Rectal smooth muscle tissue (tissue), 1 donor: ENCODE measurements around the gene EFTUD2.

Experiments
- H3K27ac ChIP-seq: one replicate; pipeline ENCODE4 v1.7.0; 2013; ENCODE audit warnings: low read depth, low read length, inconsistent platforms
- H3K27me3 ChIP-seq: one replicate; pipeline ENCODE4 v1.7.0; 2013; ENCODE audit warnings: low read length; ENCODE audit not compliant: control insufficient read depth, insufficient read depth
- H3K36me3 ChIP-seq: one replicate; pipeline ENCODE4 v1.7.0; 2013; ENCODE audit warnings: low read length; ENCODE audit not compliant: control insufficient read depth, insufficient read depth
- H3K4me1 ChIP-seq: one replicate; pipeline ENCODE4 v1.7.0; 2013; ENCODE audit warnings: low read length; ENCODE audit not compliant: control insufficient read depth, insufficient read depth
- H3K4me3 ChIP-seq: one replicate; pipeline ENCODE4 v1.7.0; 2013; ENCODE audit warnings: low read length
- H3K9ac ChIP-seq: one replicate; pipeline ENCODE4 v1.7.0; 2013; ENCODE audit warnings: low read length

The EFTUD2 gene

DNA sequence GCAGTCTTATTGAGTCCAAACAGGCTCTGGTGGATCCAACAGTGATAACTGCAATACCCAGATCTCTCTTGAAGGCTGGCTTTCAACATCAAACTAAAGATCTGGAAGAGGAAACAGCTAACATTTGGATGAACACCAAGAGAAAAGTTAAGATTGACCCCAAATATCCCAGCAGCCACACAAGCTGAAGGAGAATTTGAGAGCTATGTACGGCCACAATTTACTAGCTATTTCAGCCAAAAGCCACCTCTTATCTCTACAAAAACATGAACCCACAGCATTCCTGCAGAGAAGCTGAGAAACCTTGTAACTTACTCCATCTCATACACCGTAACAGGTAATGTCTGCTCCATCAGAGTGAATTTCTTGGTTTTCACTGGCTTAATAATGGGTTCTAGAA, 14.3 kb downstream of the EFTUD2 start:
- no peak overlapping the region for H3K9ac ChIP-seq
- no peaks in the 10 kb centered on the region for H3K27me3 ChIP-seq
- peaks cover 25% of the 10 kb centered on the region for H3K36me3 ChIP-seq
- H3K4me1 ChIP-seq = no peaks in the 10 kb centered on the region
- no peak overlapping the region for H3K4me3 ChIP-seq
- H3K27ac ChIP-seq = no peak overlapping the region

DNA sequence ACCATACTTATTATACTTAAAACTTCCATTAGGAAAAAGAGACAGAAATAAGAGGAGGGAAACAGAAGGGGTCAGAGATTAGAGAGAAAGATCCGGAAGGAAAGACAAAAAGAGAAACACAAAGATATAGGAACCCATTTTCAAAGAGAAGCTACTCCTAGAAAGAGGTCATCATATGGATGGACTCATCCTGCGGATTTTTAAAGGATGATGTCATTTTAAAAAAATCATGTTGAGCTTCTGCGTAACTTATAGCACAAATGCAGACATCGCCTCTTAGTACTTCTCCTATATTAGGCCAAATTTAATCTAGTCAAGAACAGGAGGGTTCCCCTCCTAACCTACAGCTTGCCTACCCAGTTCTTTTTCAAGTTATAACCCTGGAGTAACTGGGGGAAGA, 18.1 kb downstream of the EFTUD2 start:
- no peak overlapping the region for H3K9ac ChIP-seq
- no peak overlapping the region for H3K4me3 ChIP-seq
- H3K36me3 ChIP-seq = peaks cover 34% of the 10 kb centered on the region
- no peaks in the 10 kb centered on the region for H3K4me1 ChIP-seq
- H3K27ac ChIP-seq = no peak overlapping the region
- H3K27me3 ChIP-seq = no peaks in the 10 kb centered on the region

DNA sequence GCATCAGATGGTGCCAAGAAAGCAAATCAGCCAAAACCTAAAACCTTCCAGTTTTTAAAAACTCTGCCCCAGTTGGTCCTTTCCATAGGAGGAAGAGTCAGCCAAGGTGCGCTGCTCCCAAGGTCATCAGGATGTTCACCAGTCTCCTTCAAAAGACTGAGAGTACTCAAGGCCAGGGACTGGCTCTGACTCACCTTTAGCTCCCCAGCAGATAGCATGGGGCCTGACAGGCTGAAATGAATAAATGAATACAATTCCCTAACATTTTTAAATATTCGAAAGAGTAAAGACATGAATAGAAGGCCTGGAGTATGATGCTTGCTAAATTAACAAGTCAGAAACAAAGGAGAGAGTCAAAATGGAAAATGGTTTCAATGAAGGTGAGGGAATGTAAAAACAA, 19.2 kb downstream of the EFTUD2 start:
- no peak overlapping the region for H3K9ac ChIP-seq
- H3K4me3 ChIP-seq = no peak overlapping the region
- no peaks in the 10 kb centered on the region for H3K4me1 ChIP-seq
- no peak overlapping the region for H3K27ac ChIP-seq
- H3K36me3 ChIP-seq = peaks cover 40% of the 10 kb centered on the region
- H3K27me3 ChIP-seq = no peaks in the 10 kb centered on the region

DNA sequence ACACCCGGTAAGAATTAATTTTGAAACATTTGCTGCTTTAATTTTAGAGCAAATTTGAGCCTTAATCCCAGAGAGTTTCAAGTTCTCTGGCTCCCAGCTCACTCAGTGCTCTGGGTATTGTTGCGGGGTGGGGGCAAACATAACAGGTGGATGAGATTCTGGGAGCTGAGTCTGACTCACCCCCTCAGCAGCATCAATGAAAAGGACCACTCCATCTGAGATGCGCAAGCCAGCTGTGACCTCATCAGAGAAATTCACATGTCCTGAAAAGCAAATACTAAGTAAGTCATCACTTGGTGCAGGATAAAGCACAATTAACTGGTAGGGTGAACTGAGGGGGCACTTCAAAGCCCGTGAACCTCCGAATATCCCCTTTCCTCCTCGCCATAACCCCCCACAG, 19.9 kb downstream of the EFTUD2 start:
- Histone ChIP-seq H3K9ac (no peak overlapping the region), H3K4me3 (no peak overlapping the region), H3K27me3 (no peaks in the 10 kb centered on the region), H3K27ac (no peak overlapping the region), H3K36me3 (peaks cover 34% of the 10 kb centered on the region), H3K4me1 (no peaks in the 10 kb centered on the region)

DNA sequence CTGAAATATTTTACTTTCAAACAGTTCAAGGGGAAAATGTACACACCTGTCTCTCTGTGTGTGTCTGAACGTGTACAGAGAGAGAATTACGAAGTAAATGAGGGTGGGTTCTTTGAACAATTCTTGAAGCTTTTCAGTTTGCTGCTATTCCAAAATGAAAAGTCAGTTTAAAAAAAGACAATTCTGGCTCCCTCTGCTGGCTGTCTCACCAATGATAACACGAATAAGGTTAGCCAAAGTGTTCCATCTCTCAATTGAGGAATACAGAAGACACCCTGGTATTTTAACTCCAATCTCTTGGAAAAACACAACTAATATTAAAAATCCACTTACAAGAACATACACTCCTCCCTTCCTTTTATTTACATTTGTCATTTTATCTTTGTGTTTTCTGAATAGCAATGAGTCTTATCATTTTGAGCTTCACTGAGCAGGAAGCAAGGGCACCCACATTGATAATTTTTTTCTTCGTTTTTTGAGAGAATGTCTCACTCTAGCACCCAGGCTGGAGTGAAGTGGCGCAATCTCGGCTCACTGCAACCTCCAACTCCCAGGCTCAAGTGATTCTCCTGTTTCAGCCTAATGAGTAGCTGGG, 20.5 kb downstream of the EFTUD2 start:
- H3K9ac ChIP-seq = no peak overlapping the region
- peaks cover 37% of the 10 kb centered on the region for H3K36me3 ChIP-seq
- H3K4me1 ChIP-seq = no peaks in the 10 kb centered on the region
- no peak overlapping the region for H3K27ac ChIP-seq
- no peaks in the 10 kb centered on the region for H3K27me3 ChIP-seq
- no peak overlapping the region for H3K4me3 ChIP-seq

DNA sequence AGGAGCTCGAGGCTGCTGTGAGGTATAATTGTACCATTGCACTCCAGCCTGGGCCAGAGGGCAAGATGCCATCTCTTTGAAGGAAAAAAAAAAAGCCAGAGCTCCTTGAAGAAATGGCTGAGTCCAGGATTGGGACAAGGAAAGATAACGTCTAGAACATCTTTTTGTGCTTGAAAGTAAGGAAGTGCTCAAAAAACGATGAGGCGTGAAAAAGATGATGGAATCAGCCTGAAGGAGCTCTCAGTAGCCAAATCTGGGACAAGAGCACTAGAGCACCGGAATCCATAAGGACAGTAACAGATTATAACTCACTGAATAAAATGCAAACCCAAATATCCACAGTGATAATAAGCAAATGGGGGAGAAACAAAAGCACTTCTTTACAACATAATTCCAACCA, 22.1 kb downstream of the EFTUD2 start:
- H3K9ac ChIP-seq = no peak overlapping the region
- H3K27ac ChIP-seq = peak overlapping the region; percentile 8
- peaks cover 30% of the 10 kb centered on the region for H3K36me3 ChIP-seq
- H3K4me1 ChIP-seq = peaks cover 8% of the 10 kb centered on the region
- H3K4me3 ChIP-seq = no peak overlapping the region
- no peaks in the 10 kb centered on the region for H3K27me3 ChIP-seq

DNA sequence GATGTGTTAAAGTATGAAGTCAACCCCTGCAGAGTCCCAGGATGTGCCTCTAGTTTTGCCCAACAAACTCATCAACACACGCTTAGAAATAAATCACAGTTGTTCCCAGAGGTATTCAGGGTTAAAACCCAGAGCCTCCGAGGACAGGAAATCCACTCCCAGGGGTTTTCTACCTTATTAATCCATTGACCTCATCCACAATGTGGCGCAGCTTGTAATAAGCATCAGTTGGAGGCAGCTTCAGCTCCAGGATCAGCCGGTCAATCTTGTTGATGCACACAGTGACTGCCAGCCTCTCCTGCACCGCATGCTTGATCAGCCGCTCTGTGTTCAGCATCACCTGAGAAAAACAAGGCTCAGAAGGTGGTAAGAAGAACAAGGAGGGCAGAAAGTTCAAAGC, 23.5 kb downstream of the EFTUD2 start:
- Histone ChIP-seq H3K36me3 (peaks cover 30% of the 10 kb centered on the region), H3K4me1 (peaks cover 13% of the 10 kb centered on the region), H3K27ac (no peak overlapping the region), H3K9ac (no peak overlapping the region), H3K4me3 (no peak overlapping the region), H3K27me3 (no peaks in the 10 kb centered on the region)

DNA sequence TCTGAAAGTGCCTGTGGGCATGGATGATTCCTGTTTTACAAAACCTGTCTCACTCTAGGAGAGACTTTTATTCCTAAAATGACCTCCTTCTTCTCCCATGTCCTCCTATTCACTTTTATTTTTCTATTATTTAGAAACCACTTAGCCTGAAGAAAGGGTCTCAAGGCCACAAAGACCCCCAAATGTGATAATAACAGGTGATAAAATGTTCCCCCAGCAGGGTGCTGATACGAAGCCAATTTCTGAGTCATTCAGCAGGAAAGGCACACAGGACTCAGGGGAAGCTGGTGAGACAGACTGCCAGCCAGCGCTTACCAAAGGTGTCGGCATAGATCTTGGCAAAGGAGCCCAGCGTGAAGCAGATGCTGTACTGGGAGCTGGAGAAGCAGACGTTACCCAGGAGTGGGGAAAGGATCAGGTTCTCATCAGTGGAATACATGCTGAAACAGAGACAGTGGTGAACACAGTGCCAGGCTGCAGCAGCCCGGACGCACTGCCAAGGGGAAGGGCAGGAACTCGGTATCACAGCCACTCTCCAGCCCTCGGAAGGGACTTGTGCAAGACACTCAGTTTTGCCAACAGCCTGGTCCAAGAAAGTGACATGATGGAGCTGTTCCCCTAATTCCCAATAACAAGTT, 27.0 kb downstream of the EFTUD2 start:
- peaks cover 28% of the 10 kb centered on the region for H3K4me1 ChIP-seq
- no peaks in the 10 kb centered on the region for H3K27me3 ChIP-seq
- no peak overlapping the region for H3K4me3 ChIP-seq
- peaks cover 29% of the 10 kb centered on the region for H3K36me3 ChIP-seq
- no peak overlapping the region for H3K9ac ChIP-seq
- H3K27ac ChIP-seq = peak overlapping the region; percentile 82

DNA sequence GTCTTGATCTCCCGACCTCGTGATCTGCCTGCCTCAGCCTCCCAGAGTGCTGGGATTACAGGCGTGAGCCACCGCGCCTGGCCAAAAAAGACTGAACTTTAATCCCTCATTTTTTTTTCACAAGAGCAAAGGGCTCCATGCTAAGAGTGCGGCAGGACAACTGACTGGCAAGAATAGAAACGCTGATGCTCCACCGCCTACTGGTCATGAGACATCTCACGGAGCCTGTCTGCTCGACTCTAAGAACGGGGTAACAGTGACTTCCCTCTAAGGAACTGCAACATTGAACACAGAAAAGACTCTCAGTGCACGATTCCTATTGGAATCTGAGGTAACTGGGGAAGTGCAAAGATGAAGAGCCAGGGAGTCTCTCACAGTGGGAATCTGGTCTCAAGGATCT, 27.7 kb downstream of the EFTUD2 start:
- peaks cover 28% of the 10 kb centered on the region for H3K4me1 ChIP-seq
- H3K27me3 ChIP-seq = no peaks in the 10 kb centered on the region
- H3K27ac ChIP-seq = peak overlapping the region; percentile 82
- no peak overlapping the region for H3K9ac ChIP-seq
- H3K4me3 ChIP-seq = no peak overlapping the region
- peaks cover 29% of the 10 kb centered on the region for H3K36me3 ChIP-seq

DNA sequence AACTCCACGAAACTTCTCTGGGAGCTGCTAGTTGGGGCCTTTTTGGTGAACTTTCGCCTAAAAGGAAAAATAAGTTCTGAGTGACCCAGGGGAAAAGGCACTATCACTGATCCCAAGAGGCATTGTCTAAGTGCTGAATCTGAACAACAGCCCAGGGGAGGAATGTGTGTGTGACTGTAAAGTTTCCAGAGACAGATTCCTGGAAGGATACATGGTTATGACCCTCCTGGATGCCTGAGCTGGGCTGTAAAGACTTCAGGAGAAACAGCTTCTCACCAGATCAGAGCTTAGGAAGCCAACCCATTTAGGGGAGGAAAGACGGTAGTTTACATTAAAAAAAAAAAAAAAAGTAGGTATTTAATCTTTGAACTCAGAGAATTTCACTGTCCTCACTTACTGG, 31.4 kb downstream of the EFTUD2 start:
- no peak overlapping the region for H3K4me3 ChIP-seq
- H3K27ac ChIP-seq = peak overlapping the region; percentile 90
- no peaks in the 10 kb centered on the region for H3K27me3 ChIP-seq
- peaks cover 42% of the 10 kb centered on the region for H3K4me1 ChIP-seq
- peaks cover 30% of the 10 kb centered on the region for H3K36me3 ChIP-seq
- no peak overlapping the region for H3K9ac ChIP-seq

DNA sequence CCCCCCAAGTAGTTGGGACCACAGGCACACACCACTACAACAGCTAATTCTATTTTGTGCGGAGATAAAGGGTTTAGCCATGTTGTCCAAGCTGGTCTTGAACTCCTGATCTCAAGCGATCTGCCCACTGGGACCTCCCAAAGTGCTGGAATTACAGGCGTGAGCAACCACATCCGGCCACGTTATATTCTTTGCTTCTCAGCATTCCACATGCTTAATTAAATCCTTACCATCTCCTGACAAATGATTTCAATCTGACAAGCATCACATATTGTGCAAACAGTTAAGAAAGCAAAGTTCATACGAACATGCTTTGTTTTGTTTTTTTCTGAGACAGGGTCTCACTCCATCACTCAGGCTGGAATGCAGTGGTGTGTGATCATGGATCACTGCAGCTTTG, 33.3 kb downstream of the EFTUD2 start:
- Histone ChIP-seq H3K27ac (peak overlapping the region; percentile 79), H3K27me3 (no peaks in the 10 kb centered on the region), H3K4me3 (no peak overlapping the region), H3K36me3 (peaks cover 31% of the 10 kb centered on the region), H3K9ac (no peak overlapping the region), H3K4me1 (peaks cover 31% of the 10 kb centered on the region)

DNA sequence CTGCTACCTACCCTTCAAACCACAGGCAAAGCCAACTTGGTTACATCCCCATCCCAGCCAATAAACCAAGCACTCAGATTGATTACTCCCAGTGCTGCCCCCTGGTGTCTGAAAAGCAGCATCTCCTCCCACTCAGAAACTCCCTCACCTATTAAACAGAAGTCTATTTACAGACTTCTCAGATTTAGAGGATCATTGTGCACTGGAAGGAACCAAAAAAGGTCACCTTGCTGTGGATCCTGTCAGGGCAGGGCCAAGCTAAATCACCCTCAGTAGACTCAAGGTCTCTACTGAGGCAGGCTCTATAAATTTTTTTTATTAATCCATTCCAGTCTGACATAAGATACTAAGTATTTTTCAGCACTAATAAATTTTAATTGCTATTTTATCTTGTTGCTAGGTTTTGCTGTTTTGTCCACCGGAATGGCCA, 34.0 kb downstream of the EFTUD2 start:
- Histone ChIP-seq H3K27ac (peak overlapping the region; percentile 79), H3K4me3 (no peak overlapping the region), H3K9ac (no peak overlapping the region), H3K36me3 (peaks cover 31% of the 10 kb centered on the region), H3K4me1 (peaks cover 31% of the 10 kb centered on the region), H3K27me3 (no peaks in the 10 kb centered on the region)

DNA sequence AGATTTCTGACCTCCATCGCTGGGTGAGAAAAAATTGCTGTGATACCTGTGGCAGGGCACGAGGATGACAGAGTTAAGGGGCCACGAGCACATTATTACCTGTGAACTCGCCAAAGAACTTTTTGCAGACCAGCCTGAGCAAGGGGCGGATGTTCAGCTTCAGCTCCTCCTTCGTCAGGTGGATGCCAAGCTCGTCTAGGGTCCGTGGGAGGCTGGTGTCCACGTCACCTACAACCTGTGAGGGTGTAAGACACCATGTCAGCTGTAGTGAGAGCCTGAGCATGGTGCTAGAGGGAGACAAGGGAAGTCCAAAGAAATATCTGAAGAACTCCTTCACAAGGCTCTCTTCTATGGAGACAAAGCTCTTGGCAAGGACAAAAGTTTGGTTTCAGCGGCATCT, 34.4 kb downstream of the EFTUD2 start:
- H3K4me3 ChIP-seq = no peak overlapping the region
- peaks cover 31% of the 10 kb centered on the region for H3K4me1 ChIP-seq
- no peak overlapping the region for H3K9ac ChIP-seq
- no peaks in the 10 kb centered on the region for H3K27me3 ChIP-seq
- peaks cover 34% of the 10 kb centered on the region for H3K36me3 ChIP-seq
- H3K27ac ChIP-seq = peak overlapping the region; percentile 79
